Hippocampal formation (tissue), 2 donors: ENCODE results near the gene CYP20A1.
"Not testable (repeated sequence)": the region's sequence is repeated elsewhere in the genome, so short reads cannot be mapped to it uniquely, and the experiment has no call there.

ENCODE experiments used
- DNase-seq, 2 donors: peaks; one replicate each; lab custom pipeline; 2025; lab: John Stamatoyannopoulos, UW

CYP20A1 gene

DNA sequence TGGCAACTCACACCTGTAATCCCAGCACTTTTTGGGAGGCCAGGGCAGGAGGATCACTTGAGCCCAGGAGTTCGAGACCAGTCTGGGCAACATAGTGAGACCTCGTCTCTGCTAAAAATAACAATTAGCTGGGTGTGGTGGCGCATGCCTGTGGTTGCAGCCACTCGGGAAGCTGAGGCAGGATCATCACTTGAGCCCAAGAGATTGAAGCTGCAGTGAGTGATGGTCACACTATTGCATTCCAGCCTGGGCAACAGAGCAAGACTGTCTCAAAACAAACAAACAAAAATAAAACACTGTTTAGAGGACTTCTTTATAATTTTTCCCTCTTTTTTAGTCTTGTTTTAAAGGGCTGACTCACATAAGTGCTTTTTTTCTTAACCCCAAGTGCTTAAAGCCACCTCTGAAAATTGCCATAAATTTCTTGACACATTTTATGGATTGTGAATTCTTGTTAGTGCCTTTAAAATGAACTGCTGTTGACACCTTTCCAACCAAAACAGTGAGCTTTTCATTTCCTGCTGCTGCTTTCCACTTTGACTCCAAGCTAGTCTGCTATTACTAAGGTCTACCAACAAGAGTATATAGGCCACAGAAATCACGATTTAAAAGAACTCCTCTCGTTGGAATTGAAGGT lies 41.7 kb downstream of the CYP20A1 start:
- DNase-seq: no peak

DNA sequence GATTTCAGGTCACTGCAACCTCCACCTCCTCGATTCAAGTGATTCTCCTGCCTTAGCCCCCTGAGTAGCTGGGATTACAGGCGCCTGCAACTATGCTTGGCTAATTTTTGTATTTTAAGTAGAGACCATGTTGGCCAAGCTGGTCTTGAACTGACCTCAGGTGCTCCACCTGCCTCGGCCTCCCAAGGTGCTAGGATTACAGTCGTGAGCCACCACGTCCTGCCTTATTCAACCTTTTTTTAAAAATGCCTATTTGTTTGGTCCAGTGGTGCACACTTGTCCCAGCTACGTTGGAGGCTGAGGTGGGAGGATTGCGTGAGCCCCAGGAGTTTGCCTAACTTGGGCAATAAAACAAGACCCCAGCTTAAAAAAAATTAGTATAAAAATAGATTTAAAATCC lies 43.3 kb downstream of the CYP20A1 start:
- no peak for DNase-seq

- no peak for DNase-seq
Measured at GRCh38 chr2:203286532-203286931, 47.7 kb downstream of the CYP20A1 start.

GRCh38 chr2:203301667-203302066 lies 62.8 kb downstream of the CYP20A1 start:
- DNase-seq: no peak

DNA sequence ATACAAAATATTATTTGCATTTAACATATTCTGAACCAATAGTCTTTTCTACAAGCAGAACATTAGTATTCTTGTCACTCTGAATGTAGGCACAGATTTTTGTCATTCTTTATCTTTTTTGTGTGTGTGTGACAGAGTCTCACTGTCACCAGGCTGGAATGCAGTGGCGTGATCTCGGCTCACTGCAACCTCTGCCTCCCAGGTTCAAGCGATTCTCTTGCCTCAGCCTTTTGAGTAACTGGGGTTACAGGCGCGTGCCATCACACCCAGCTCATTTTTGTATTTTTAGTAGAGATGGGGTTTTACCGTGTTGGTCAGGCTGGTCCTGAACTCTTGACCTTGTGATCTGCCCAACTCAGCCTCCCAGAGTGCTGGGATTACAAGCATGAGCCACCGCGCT lies 63.8 kb downstream of the CYP20A1 start:
- DNase-seq: not testable (repeated sequence)

GRCh38 chr2:203310688-203311436 lies 72.0 kb downstream of the CYP20A1 start:
- DNase-seq: no peak

GRCh38 chr2:203326356-203326755 lies 87.5 kb downstream of the CYP20A1 start:
- DNase-seq: no peak

DNA sequence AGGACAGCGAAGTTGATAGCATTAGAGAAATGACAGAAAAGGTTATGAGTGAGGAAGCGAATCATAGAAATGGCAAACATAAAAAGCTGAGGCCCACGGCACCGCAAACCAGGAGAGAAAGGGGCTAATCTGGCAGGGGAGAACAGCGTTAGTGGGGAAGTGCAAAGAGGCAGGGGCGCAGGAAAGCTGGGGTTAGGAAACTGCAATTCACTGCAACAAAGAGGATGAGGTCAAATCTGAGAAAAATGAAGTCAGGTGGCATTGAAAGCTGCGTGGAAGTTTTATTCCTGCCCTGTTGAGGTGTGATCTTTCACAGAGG lies 88.7 kb downstream of the CYP20A1 start:
- DNase-seq: peak; percentile 12 to 42

DNA sequence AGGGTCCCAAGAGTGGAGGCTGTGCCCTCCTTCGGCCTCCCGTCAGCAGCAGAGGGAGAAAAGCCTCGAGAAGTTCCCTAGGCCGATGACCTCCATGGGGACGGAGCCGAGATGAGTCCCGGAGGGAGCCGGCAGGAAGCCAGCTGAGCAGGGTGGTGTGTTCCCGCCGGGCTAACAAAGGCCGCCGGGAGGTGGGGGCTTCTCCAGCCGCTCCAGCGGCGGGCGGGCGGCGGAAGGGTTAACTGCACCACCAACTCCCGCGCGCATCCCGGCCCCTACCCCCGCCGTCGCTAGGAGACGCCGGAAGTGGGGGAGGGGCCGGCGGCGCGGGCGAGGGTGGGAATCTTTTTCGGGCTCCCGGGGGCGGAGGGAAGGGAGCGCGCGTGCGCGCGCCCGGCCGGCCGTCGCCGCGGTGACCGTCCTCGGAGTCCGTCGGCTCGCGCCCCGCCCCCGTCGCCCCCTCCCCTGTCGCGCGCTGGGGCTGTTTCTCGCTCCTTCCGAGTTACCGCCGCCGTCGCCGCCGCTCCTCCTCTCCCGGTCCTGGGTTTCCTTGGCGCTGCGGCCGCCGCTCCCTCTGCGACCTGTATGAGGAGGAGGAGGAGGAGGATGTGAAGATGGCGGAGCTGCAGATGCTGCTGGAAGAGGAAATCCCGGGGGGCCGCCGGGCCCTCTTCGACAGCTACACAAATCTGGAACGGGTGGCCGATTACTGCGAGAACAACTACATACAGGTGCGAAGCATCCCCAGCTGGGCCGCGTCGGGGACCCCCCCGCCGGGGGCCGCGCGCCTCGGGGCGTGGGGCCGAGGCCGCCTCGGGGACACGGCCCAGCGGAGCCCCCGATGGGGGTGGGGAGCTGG lies 89.3 kb downstream of the CYP20A1 start, which contains the start of gene ABI2:
Gene ABI2, plus strand, starts transcription at position 494 of the 859 bp plus-strand sequence. Its CDS starts 121 bp downstream, at position 615.
- DNase-seq: peak; percentile 71 to 84

- DNase-seq: peak in 1 of 2 donors; percentile 64
Measured at GRCh38 chr2:203328760-203329540, 90.1 kb downstream of the CYP20A1 start.

DNA sequence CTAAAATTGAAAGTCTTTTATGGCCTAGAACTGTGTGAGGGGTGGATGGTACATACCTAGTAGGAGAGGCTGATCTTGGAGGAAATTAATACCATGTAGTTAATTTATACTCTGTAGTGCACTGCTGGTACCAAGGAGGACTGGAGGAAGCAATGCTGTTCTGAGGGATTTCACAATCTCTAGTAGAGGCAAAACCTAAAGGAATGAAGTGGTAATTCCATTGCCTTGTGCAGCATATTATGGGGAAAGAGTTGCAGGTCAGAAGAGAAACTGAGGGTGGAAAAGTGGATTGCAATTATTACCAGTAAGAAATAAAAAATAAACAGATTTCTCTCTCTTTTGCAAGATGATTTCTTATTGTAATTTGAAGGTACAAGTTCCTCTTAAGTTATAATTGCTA lies 91.6 kb downstream of the CYP20A1 start:
- no peak for DNase-seq

DNA sequence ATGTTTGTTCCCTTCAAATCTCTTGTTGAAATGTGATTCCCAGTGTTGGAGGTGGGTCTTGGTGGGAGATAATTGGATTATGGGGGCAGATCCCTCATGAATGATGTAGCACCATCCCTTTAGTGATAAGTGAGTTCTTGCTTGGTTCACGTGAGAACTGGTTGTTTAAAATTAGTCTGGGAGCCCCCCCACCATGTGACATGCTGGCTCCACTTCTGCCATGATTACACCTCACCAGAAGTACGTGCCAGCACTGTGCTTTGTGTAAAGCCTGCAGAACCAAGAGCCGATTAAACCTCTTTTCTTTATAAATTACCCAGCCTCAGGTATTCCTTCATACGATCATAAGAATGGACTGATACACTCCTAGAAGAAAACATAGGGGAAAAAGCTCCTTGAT lies 99.5 kb downstream of the CYP20A1 start:
- DNase-seq: no peak

- DNase-seq: no peak
Measured at GRCh38 chr2:203340791-203341487, 102.1 kb downstream of the CYP20A1 start.

- DNase-seq: no peak
Measured at GRCh38 chr2:203341741-203342310, 103.0 kb downstream of the CYP20A1 start.

GRCh38 chr2:203342374-203342773 lies 103.6 kb downstream of the CYP20A1 start:
- not testable (repeated sequence) for DNase-seq

DNA sequence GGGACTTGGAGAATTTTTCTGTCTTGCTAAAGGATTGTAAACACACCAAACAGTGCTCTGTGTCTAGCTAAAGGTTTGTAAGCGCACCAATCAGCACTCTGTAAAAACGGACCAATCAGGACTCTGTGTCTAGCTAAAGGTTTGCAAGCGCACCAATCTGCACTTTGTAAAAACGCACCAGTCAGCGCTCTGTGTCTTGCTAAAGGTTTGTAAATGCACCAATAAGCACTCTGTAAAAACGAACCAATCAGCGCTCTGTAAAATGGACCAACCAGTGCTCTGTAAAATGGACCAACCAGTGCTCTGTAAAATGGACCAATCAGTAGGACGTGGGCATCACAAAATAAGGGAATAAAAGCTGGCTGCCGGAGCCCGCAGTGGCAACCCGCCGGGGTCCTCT lies 105.8 kb downstream of the CYP20A1 start:
- no peak for DNase-seq

DNA sequence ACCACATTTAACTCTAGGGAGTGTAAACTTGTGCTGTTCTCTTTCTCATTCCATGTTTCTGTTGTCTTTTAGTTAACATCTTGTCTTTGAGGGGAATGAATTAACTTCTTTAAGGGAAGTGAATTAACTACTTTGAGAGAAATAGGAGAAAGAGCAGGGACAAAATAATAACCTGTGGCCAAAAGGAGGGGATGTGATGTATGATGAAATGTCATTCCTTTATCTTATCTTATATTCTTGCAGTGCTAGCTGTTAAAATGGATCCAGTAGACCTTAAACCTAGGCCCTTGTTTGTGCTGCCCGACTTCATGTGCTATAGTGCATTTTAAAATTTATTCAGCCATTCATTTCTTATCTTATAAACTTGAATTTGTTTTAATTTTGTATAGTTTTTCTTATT lies 107.8 kb downstream of the CYP20A1 start:
- DNase-seq: no peak

DNA sequence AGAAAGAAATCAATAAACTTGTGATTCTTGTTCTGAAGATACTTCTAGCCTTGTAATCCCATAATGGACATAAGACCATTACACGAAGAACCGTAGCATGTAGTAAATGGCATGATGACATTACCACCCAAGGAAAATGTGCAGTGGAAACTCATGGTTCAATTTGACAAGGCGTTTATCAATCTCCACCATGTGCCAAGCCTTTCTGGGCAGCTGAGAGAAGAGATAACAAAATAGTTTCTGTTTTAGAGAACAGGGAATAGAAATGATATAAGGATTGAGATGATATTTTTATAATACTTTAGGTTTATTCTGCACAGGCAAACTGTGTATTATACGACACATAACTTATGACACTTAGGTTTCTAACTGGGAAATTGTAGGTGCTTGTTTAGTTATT lies 108.6 kb downstream of the CYP20A1 start:
- DNase-seq: no peak

DNA sequence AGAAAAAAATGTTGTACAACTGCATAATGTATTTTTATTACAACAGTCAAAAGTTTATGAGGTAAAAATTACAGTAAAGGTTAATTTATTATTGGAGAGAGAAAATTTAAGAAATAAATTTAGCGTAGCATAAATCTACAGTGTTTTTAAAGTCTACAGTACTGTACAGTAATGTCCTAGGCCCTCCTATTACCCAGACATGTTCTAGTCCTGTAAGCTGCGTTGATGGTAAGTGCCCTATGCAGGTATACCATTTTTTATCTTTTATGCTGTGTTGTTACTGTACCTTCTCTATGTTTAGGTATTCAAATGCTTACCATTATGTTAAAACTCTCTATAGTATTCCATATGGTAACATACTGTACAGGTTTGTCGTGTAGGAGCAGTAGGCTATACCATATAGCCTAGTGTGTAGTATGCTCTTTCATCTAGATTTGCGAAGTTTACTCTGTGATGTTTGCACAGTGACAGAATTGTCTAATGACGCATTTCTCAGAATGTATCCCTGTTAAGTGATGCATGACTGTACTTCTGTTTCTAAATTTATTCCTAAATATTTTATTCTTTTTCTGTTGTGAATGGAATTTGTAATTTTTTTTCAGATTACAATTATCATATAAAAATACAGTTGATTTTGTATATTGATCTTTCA lies 113.9 kb downstream of the CYP20A1 start:
- no peak for DNase-seq

DNA sequence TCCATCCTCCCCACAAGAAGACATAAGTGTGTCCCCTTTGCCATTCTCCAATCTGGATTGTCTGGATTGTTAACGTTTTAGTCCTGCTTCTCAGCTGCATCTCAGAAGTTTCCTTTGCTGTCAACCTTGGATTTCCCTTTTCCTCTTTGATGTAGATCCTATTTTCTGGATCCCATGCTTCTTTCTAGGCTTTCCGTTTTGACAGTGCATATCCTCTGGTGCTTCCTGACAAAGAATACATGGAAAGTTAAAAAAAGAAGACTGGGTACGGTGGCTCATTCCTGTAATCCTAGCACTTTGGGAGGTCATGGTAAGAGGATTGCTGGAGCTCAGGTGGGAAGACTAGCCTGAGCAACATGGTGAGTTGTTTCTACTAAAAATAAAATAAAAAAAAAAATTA lies 116.1 kb downstream of the CYP20A1 start:
- no peak for DNase-seq
